ENCODE data around the gene HMCN2.

Gene HMCN2

DNA sequence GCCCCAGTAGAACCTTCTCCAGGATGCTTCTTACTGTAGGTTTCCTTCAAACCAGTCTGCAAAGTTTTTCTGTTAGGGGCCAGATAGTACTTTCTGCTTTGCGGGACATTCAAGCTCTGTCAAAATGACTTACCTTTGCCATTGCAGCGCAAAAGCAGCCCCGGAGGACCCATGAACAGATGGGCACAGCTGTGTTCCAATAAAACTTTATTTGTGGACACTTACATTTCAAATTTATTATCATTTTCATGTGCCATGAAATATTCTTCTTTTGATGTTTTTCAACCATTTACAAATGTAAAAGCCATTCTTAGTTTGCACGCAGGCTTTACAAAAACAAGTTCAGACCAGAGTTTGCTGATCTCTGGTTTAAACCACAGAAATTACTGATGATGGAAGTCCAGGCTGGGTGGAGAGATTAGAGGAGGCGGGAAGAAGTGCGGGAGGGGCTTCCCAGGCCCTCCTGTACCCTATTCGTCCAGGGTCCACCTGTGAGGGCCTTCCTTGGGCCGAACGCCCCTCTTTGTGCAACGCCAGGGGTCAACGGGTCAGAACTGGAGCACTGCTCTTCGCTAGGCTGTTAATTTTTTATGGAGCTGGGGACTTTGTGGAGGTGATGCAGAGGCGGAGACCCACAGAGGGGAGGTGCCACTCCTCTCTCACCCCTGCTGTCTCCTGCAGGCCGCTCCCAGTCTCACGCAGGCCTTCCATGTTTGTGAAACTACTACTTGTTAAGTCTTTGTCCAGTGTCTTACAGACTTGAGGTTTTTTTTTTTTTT, 171.6 kb downstream of the HMCN2 start:
- H3K27me3 ChIP-seq (ENCODE audit: low read depth, low read length): no peaks in the 10 kb centered on the region
- H3K9me3 ChIP-seq (ENCODE audit: insufficient read depth, low read length): peaks cover 4% of the 10 kb centered on the region; the same call in 1 of the 2 replicates
- no peaks in the 10 kb centered on the region for H3K79me2 ChIP-seq (ENCODE audit: low read length)
- H2AFZ ChIP-seq (ENCODE audit: low read depth, low read length): no peak overlapping the region
- H3K4me1 ChIP-seq (ENCODE audit: low read length): no peaks in the 10 kb centered on the region
- no peaks in the 10 kb centered on the region for H3K36me3 ChIP-seq (replicated peaks; ENCODE audit: low read depth, low read length)
- TF ChIP-seq CTCF (IDR thresholded peaks at IDR 0.05; ENCODE audit: low read depth, low read length): no peak
- TF ChIP-seq EZH2phosphoT487 (IDR thresholded peaks at IDR 0.05; ENCODE audit: low read depth): no peak
- H3K4me3 ChIP-seq (ENCODE audit: low read length): no peak overlapping the region
- H3K9ac ChIP-seq (ENCODE audit: low read length): no peak overlapping the region
- no peak overlapping the region for H3K27ac ChIP-seq (ENCODE audit: low read length)
- H3K4me2 ChIP-seq (ENCODE audit: low read length): no peak overlapping the region
- H4K20me1 ChIP-seq (ENCODE audit: insufficient read depth, low read length): no peaks in the 10 kb centered on the region

- Histone ChIP-seq H3K9ac (ENCODE audit: low read length) (no peak overlapping the region), H3K79me2 (ENCODE audit: low read length) (no peaks in the 10 kb centered on the region)
- TF ChIP-seq CTCF (IDR thresholded peaks at IDR 0.05; ENCODE audit: low read depth, low read length) (no peak), EZH2phosphoT487 (IDR thresholded peaks at IDR 0.05; ENCODE audit: low read depth) (no peak)
Measured at GRCh38 chr9:130438382-130438981, 172.9 kb downstream of the HMCN2 start.

GRCh38 chr9:130441031-130441430, 175.5 kb downstream of the HMCN2 start:
- Histone ChIP-seq H2AFZ (ENCODE audit: low read depth, low read length) (no peak overlapping the region), H3K27ac (ENCODE audit: low read length) (no peak overlapping the region), H3K9ac (ENCODE audit: low read length) (no peak overlapping the region), H3K4me3 (ENCODE audit: low read length) (no peak overlapping the region), H3K4me1 (ENCODE audit: low read length) (no peaks in the 10 kb centered on the region), H4K20me1 (ENCODE audit: insufficient read depth, low read length) (no peaks in the 10 kb centered on the region), H3K36me3 (replicated peaks; ENCODE audit: low read depth, low read length) (no peaks in the 10 kb centered on the region), H3K79me2 (ENCODE audit: low read length) (no peaks in the 10 kb centered on the region), H3K9me3 (ENCODE audit: insufficient read depth, low read length) (peaks cover 4% of the 10 kb centered on the region; the same call in 1 of the 2 replicates), H3K27me3 (ENCODE audit: low read depth, low read length) (no peaks in the 10 kb centered on the region), H3K4me2 (ENCODE audit: low read length) (no peak overlapping the region)
- TF ChIP-seq CTCF (IDR thresholded peaks at IDR 0.05; ENCODE audit: low read depth, low read length) (no peak), EZH2phosphoT487 (IDR thresholded peaks at IDR 0.05; ENCODE audit: low read depth) (no peak)

More at GRCh38 chr9:130438382-130438981, 172.9 kb downstream of the HMCN2 start:
- Histone ChIP-seq H3K4me2 (ENCODE audit: low read length) (no peak overlapping the region), H2AFZ (ENCODE audit: low read depth, low read length) (no peak overlapping the region), H3K27ac (ENCODE audit: low read length) (no peak overlapping the region), H4K20me1 (ENCODE audit: insufficient read depth, low read length) (no peaks in the 10 kb centered on the region), H3K4me1 (ENCODE audit: low read length) (no peaks in the 10 kb centered on the region), H3K9me3 (ENCODE audit: insufficient read depth, low read length) (peaks cover 4% of the 10 kb centered on the region; the same call in 1 of the 2 replicates), H3K4me3 (ENCODE audit: low read length) (no peak overlapping the region), H3K27me3 (ENCODE audit: low read depth, low read length) (no peaks in the 10 kb centered on the region), H3K36me3 (replicated peaks; ENCODE audit: low read depth, low read length) (no peaks in the 10 kb centered on the region)

- no peaks in the 10 kb centered on the region for H4K20me1 ChIP-seq (ENCODE audit: insufficient read depth, low read length)
- H3K9ac ChIP-seq (ENCODE audit: low read length): no peak overlapping the region
- peaks cover 4% of the 10 kb centered on the region; the same call in 1 of the 2 replicates for H3K9me3 ChIP-seq (ENCODE audit: insufficient read depth, low read length)
- no peaks in the 10 kb centered on the region for H3K27me3 ChIP-seq (ENCODE audit: low read depth, low read length)
- no peak overlapping the region for H3K27ac ChIP-seq (ENCODE audit: low read length)
- H2AFZ ChIP-seq (ENCODE audit: low read depth, low read length): no peak overlapping the region
- no peak for TF ChIP-seq CTCF (IDR thresholded peaks at IDR 0.05; ENCODE audit: low read depth, low read length)
- TF ChIP-seq EZH2phosphoT487 (IDR thresholded peaks at IDR 0.05; ENCODE audit: low read depth): no peak
- H3K36me3 ChIP-seq (replicated peaks; ENCODE audit: low read depth, low read length): no peaks in the 10 kb centered on the region
- no peak overlapping the region for H3K4me3 ChIP-seq (ENCODE audit: low read length)
- H3K4me2 ChIP-seq (ENCODE audit: low read length): no peak overlapping the region
- peaks cover 7% of the 10 kb centered on the region for H3K4me1 ChIP-seq (ENCODE audit: low read length)
- H3K79me2 ChIP-seq (ENCODE audit: low read length): no peaks in the 10 kb centered on the region
Measured at GRCh38 chr9:130442746-130443455, 177.3 kb downstream of the HMCN2 start.

All from OCI-LY3 (cell line).